ENCODE data around the gene TMEFF1. TPM values are rescaled to one million over a fixed set of nuclear protein-coding genes. Genes with fewer than 3 reads are reported as not detected.

TMEFF1 gene
- total RNA-seq, 4 donors from 2014 or later, result 8.4 TPM; not detected in 3

GRCh38 chr9:100595391-100596199 is 122.6 kb downstream of the TMEFF1 start:
- Histone ChIP-seq H3K27me3 (no peaks in the 10 kb centered on the region), H3K4me1 (no peaks in the 10 kb centered on the region), H3K9me3 (no peaks in the 10 kb centered on the region), H3K4me3 (no peak overlapping the region), H3K36me3 (no peaks in the 10 kb centered on the region), H3K27ac (no peak overlapping the region)
- intact Hi-C loops (cut with DNase I; ENCODE audit: low total_unique reads), result no loop called here
- no peak for DNase-seq
- TF ChIP-seq POLR2A (IDR thresholded peaks at IDR 0.05), result no peak
- TF ChIP-seq CTCF (IDR thresholded peaks at IDR 0.05), result peak; percentile 76 to 87 (median 78)

- H3K36me3 ChIP-seq, result no peaks in the 10 kb centered on the region
- H3K9me3 ChIP-seq, result no peaks in the 10 kb centered on the region
- intact Hi-C loops (cut with DNase I; ENCODE audit: low total_unique reads), result no loop called here
Observed at GRCh38 chr9:100597236-100597635, 124.3 kb downstream of the TMEFF1 start.

GRCh38 chr9:100598641-100599145 is 125.7 kb downstream of the TMEFF1 start:
- peak; percentile 71 to 76 for DNase-seq
- H3K9me3 ChIP-seq, result no peaks in the 10 kb centered on the region
- no peaks in the 10 kb centered on the region for H3K36me3 ChIP-seq
- H3K27ac ChIP-seq, result no peak overlapping the region
- intact Hi-C loops (cut with DNase I; ENCODE audit: low total_unique reads), result no loop called here
- no peaks in the 10 kb centered on the region for H3K27me3 ChIP-seq
- H3K4me3 ChIP-seq, result peak overlapping the region; percentile 20 to 35
- no peaks in the 10 kb centered on the region for H3K4me1 ChIP-seq
- TF ChIP-seq POLR2A (IDR thresholded peaks at IDR 0.05) (no peak), CTCF (IDR thresholded peaks at IDR 0.05) (no peak)

More at GRCh38 chr9:100597236-100597635, 124.3 kb downstream of the TMEFF1 start:
- no peaks in the 10 kb centered on the region for H3K4me1 ChIP-seq
- no peak for TF ChIP-seq CTCF (IDR thresholded peaks at IDR 0.05)
- no peak for TF ChIP-seq POLR2A (IDR thresholded peaks at IDR 0.05)
- DNase-seq, result no peak
- H3K27me3 ChIP-seq, result no peaks in the 10 kb centered on the region
- no peak overlapping the region for H3K4me3 ChIP-seq
- no peak overlapping the region for H3K27ac ChIP-seq

- H3K4me3 ChIP-seq, result no peak overlapping the region
- intact Hi-C loops (cut with DNase I; ENCODE audit: low total_unique reads), result no loop called here
- H3K27ac ChIP-seq, result no peak overlapping the region
- no peaks in the 10 kb centered on the region for H3K9me3 ChIP-seq
- H3K4me1 ChIP-seq, result no peaks in the 10 kb centered on the region
- H3K36me3 ChIP-seq, result no peaks in the 10 kb centered on the region
- no peak for TF ChIP-seq CTCF (IDR thresholded peaks at IDR 0.05)
- no peak for TF ChIP-seq POLR2A (IDR thresholded peaks at IDR 0.05)
- no peaks in the 10 kb centered on the region for H3K27me3 ChIP-seq
- DNase-seq, result no peak
Observed at GRCh38 chr9:100600521-100601079, 127.7 kb downstream of the TMEFF1 start.

- no peak for DNase-seq
- intact Hi-C loops (cut with DNase I; ENCODE audit: low total_unique reads), result no loop called here
- no peaks in the 10 kb centered on the region for H3K36me3 ChIP-seq
- no peaks in the 10 kb centered on the region for H3K9me3 ChIP-seq
- no peak overlapping the region for H3K27ac ChIP-seq
- H3K4me1 ChIP-seq, result no peaks in the 10 kb centered on the region
- H3K4me3 ChIP-seq, result no peak overlapping the region
- no peaks in the 10 kb centered on the region for H3K27me3 ChIP-seq
- TF ChIP-seq POLR2A (IDR thresholded peaks at IDR 0.05) (no peak), CTCF (IDR thresholded peaks at IDR 0.05) (no peak)
Observed at GRCh38 chr9:100601216-100601615, 128.3 kb downstream of the TMEFF1 start.
